ENCODE measurements around the gene AR.
"Not testable (repeated sequence)": the region's sequence is repeated elsewhere in the genome, so short reads cannot be mapped to it uniquely, and the experiment has no call there.

Gene AR

DNA sequence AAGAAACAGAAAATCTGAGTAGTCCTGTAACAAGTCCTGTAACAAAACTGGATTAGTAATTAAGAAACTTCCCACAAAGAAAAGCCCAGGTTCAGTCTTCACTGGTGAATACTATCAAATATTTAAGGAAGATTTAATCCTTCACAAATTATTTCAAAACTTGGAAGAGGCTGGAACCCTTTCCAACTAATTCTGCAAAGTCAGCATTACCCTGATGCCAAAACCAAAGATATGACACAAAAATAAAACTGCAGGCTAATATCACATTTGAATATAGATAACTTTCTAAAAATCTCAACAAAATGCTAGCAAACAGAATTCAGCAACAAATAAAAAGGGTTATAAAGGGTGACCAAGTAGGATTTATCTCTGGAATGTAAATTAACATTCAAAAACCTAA lies 80.5 kb downstream of the AR start:
- no peak for DNase-seq

DNA sequence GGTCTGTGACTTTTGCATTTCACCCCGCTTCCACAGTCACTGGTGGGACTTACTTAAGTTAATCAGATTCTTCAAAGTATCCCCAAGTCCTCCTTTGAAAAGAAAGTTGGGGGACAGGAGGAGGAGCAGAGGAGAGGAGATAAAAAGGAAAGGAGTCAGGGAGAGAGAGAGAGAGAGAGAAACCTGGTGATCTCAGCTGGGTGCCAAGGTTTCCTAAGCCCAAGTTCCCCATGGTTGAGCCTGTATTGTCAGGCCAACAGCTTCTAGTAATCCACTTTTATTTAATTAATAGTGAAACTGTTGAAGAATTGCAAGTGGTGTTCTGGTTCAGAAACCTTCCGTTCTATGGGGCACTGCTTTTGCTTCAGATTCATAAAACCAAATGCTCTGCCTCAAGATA lies 91.6 kb downstream of the AR start:
- no peak for DNase-seq

DNA sequence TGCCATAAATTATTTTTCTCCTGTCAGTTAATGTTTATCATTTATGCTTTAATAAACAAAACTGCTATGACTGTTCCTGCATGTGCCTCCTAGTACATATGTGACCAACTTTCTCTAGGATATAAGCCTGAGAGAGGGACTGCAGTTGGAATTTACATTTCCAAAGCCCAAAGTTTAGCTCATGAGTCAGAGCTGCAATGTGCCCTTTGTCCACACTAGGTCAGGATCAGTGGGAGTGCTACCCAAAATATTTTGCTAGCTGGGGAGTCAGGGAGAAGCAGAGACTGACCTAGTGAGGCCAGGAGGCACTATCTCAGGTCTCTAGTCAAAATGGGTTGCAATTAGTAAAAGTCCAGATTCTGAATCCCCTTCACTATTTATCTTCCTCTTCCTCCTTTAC lies 92.7 kb downstream of the AR start:
- no peak for DNase-seq

DNA sequence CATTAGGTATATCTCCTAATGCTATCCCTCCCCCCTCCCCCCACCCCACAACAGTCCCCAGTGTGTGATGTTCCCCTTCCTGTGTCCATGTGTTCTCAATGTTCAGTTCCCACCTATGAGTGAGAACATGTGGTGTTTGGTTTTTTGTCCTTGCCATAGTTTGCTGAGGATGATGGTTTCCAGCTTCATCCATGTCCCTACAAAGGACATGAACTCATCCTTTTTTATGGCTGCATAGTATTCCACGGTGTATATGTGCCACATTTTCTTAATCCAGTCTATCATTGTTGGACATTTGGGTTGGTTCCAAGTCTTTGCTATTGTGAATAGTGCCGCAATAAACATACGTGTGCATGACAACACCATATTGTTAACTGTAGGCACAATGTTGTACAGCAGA lies 93.5 kb downstream of the AR start:
- not testable (repeated sequence) for DNase-seq

DNA sequence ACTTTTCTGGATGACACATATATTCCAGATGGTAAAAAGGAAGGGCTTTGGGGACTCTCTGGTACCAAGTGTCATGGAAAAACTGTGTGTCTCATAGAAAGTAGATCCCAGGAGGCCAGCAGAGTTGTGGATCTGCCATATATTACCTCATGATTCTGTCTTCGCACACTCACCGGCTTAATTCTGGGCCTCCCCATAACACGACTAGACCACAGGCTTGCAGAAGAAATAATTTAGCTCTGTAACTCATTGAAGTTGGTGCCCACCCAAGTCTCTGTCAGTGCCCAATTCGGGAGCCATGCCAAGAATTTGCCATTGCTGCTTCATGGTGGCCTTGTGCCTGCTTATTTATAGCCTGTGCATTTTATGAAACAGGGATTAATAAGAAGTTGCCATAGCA lies 104.5 kb downstream of the AR start:
- DNase-seq = no peak

DNA sequence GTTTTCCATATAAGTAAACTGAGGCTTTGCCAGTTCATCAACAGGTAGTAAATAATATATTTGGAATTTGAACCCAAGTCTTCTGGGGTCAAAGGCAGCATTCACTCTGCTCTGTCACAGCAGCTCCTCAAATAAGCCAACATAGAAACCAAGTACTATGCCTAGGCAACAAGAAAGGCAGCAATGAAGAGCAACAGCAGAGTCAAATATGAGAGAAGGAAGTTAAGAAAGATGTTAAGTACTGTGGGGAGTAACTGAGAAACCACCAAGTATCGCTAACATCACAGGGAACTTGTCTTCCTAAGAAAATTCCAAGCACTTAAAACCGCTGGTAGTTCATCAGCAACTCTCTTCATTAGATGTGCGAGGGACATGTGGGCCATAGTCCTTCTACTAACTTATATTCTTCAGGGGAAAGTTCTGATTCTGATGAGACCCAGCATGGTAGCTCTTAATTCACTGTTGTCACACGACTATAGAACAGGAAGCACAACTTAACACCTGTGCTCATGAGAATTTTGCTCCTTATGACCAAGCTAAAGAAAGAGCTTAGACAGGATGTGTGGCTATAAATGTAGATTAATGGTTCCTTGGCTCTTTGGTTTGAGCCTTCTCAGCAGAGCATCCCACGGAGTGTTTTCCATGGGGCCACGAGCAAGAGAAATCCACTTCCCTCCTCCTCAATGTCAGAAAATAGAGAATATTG lies 107.8 kb downstream of the AR start:
- DNase-seq = no peak

DNA sequence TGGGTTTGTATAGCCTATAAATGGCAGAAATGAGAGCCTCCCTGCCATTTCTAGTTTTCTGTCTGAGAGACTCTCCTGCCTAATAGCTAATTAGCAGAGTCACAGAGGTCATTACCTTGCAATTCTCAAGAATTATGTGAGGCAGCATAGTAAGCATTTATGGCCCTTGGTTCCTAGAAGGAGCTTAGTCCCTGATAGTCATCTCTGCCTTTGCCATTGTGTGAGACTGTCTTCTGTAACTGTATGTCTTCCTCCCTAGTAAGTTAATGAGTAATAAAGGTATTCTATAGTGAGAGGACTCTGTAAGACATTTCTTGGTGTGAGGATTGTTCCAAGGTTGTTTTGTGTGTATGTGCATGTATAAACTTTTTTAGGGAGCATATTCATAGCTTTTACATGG lies 108.7 kb downstream of the AR start:
- DNase-seq = no peak

DNA sequence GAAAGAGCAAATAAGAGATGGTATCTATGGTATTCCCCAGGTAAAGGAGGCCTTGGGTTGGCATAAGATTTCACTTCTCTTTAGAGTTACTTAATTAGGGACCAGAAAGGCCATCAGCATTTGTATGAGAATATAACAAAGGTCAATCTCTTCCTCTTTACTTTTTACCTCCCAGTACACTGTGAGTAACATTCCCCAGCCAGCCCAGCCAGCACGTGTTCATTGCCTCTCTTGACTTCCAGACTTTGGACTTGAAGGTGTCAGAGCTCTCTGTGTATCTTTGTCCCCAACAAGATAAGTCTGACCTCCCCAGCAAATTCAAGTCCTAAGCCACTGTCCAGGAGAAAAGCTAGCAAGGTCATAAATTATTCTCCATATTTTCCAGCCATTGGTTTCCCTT lies 110.5 kb downstream of the AR start:
- no peak for DNase-seq

DNA sequence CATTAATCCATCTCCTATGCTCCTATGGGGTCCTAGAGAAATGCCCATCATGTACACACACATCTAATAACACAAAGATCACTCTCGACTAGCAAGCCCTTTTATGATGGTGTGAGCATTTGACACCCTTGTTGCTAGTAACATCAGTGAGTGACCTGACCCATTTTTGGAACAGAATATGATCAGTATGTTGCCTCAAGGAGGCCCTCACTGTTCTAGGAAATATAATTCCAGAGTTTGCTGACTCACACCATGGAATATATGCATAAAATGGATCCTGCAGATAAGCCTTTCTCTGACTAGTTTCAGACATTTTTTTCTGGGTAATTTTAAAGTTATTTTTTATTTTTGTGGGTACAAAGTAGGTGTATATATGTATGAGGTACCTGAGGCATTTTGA lies 121.8 kb downstream of the AR start:
- no peak for DNase-seq

DNA sequence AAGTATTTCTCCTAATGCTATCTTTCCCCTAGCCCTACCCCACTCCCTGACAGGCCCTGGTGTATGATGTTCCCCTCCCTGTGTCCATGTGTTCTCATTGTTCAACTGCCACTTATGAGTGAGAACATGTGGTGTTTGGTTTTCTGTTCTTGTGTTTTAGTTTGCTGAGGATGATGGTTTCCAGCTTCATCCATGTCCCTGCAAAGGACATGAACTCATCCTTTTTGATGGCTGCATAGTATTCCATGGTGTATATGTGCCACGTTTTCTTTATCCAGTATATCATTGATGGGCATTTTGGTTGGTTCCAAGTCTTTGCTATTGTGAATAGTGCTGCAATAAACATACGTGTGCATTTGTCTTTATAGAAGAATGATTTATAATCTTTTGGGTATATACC lies 126.9 kb downstream of the AR start:
- not testable (repeated sequence) for DNase-seq

DNA sequence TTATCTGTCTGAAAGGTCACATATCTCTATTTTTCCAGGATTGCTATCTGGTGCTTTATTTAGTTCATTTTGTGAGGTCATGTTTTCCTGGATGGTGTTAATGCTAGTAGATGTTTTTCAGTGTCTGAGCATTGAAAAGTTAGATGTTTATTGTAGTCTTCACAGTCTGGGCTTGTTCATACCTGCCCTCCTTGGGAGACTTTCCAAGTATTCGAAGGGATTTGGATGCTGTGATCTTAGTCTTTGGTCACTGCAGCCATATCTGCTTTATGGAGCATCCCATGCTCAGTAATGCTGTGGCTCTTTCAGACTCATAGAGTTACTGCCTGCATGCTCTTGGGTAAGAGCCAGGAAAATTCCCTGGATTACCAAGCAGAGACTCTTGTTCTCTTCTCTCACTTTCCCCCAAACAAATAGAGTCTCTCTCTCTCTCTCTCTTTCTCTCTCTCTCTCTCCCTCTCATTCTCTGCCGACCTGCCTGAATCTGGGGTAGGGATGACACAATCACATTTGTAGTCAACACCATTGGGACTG lies 130.0 kb downstream of the AR start:
- no peak for DNase-seq

DNA sequence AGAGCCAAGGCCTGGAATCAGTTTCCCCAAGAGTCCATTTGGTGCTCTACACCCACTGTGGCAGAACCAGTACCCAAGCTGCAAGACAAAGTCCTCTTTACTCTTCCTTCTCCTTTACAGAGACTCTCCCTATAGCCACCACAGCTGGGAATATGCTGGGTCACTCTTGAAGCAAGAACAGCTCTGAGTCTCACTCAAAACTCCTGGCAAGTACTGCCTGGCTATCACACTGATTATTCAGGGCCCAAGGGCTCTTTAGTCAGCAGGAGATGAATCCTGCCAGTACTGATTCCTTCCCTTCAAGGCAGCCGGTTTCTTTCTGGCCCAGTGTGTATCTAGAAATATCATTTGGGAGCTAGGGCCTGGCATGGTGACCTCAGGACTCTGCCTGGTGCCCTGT lies 130.9 kb downstream of the AR start:
- no peak for DNase-seq

DNA sequence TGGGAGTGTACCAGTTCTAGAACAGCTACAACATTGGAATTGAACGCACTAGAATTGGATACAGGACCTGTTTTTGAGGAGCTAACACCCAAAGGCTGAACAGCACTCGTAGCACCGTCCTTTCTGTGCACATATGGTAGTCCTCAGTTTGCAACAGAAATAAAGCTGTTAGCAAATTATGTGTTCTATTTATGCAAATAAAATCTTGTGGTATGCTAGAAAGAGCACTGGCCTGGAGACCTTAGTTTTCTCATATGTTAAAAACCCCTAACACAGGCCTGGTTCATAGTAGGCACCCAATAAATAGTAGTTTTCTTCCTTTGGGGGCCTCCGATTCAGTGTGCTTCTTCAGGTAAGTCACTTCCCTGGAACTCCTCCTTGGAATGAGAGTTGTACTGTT lies 140.3 kb downstream of the AR start:
- no peak for DNase-seq

DNA sequence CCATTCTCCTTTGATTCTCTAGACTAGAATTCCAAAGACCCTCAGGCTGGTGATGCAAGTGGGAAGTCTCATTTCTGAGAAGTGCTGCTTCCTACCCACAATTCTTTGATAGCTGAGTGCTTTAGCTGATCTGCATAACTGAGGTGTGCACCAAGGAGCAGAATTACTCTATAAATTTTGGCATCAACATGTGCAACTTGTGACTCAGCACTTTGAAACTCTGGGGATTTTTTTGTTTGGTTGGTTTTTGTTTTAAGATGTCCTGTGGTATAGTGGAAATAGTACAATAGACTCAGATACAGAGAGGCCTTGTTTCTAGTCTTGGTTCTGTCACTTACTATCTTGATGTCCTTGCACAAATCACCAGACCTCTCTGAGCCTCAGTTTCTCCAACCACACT lies 148.4 kb downstream of the AR start:
- DNase-seq = no peak

DNA sequence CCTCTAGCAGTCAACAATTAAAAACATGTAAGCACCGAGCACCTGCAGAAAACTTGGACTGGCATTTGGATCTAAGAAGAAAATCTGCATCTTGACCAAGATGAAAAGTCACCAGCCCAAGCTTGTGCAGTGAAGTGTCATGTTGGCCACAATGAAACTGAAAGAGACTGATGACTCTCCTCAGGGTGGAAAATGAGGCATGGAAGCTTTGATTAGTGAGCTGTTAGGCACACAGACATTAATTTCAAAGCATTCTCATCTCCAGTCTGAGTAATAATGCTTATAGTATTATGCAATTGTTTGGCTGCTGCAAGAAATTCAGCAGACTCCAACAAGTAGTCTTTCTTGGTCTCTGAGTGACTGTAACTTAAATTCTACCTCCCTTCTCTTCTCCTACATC lies 150.1 kb downstream of the AR start:
- DNase-seq = no peak

DNA sequence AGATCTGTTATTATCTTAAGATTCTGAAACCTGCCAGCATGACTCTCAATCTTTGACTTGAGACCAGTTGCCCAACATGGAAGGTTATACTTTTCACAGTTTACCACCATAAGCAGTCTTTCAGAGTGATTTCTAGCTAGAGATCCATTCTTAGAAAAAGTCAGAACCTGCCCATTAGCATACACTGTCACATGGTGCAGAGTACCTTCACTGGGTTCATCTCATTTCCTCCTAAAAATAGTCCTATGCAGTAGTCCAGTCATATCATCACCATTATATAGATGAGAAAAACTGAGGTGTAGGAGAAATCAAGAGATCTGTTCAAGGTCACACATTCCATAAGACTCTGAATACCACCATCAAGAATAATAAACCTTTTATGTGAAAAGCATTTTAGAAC lies 153.6 kb downstream of the AR start:
- no peak for DNase-seq

DNA sequence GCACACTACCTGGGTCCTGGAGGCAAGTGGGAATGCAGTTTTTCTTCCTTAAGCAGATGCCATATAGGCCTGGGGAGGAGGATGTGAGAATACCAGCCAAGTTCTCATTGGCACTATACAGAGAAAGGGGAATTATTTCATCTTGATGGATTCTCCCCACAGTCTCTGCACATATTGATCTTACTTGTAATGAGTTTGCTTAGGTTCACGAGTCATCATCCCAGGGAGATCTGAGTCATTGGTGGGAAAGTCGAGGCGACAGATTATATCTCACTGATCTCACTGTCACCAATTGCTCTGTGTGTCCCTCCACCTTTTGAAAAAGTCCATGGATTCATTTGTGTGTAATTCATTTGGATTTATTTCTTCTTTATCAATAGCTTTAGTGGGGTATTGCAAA lies 156.8 kb downstream of the AR start:
- DNase-seq = no peak

DNA sequence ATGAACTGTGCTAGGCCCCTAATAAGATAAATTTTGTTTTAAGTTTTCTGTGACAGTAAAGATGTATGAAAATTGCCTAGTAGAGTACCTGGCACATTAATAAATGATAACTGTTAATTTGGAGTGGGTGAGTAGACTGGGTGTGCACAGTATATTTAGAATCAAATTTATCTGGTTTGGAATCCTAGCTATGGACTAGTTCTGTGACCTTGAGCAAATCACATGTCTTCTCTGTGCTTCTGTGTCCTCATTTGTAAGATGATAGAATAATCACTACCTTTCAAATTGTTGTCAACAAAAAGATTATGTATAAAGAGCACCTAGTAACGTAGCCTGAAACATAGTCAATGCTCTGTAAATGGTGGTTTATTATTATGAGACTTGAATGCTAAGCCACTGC lies 170.2 kb downstream of the AR start:
- no peak for DNase-seq

DNA sequence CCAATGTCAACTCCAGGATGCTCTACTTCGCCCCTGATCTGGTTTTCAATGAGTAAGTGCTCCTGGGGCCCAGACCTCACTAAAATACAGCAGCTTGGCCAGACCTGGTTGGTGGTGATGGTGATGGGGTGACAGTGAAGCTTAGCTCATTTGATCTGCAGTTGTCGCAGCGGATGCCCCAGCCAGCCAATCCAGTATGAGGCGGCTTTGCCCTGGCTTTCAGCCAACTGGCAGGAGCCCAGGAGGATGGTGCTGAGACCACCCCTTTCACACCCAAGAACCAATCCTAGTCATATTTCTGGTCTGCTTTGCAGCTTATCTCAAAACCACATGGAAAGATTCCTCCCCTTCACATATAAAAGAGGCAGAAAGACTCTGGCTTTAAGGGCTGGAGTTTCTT lies 173.8 kb downstream of the AR start:
- no peak for DNase-seq

DNA sequence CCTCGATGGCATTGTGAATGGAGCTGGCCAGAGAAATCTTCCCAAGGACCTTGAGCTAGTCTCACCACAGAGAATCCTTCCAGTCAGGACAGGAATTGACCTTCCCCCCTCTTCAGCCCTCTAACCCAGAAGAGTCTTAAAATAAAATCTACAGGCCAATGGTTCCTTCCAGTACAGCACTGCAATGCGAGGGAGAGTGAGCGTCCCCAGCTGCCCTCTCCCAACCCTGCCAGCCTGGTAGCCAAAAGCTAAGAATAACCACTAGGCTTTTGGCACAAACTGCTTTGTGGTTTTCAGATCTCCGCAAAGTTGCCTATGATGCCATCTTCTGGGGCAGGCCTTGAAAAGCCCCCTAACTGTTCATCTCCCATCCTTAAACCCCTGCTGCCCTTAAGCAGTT lies 175.1 kb downstream of the AR start:
- DNase-seq = no peak

DNA sequence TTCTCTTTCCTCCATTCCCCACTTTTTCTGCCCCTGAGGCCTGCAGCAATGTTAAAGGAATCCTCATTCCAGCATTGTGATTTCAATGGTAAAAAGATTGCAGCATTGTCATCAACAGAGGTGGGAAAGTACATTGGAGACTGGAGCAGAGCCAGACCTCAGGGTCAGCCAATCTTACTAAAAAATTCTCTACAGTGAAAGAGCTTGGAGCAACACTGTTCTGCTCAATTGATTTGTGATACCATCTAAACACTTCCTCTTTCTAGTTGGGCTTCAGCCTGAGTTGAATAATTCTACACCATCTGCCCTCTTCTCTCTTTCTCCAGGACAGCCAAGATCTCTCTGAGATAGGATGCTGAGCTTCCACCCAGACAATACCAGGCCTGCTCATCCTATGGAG lies 176.5 kb downstream of the AR start:
- no peak for DNase-seq

DNA sequence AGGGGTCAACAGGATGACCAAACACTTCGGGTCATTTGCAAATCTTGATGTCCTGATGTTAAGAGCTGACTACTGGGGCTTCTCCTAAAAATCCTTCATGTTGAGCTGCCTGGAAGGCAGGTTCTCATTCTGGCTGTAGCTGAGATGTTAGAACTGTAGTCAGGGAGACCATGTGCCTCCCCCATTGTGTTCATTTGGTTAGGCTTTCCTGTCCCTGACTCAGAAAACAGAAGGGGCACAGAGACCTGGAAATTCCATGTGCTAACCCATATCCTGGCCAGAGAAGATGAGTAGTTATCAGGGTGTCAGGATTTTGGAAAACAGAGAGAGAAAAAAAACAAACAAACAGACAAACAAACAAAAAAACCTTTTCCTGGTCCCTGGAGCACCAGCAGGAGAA lies 177.5 kb downstream of the AR start:
- DNase-seq = no peak

DNA sequence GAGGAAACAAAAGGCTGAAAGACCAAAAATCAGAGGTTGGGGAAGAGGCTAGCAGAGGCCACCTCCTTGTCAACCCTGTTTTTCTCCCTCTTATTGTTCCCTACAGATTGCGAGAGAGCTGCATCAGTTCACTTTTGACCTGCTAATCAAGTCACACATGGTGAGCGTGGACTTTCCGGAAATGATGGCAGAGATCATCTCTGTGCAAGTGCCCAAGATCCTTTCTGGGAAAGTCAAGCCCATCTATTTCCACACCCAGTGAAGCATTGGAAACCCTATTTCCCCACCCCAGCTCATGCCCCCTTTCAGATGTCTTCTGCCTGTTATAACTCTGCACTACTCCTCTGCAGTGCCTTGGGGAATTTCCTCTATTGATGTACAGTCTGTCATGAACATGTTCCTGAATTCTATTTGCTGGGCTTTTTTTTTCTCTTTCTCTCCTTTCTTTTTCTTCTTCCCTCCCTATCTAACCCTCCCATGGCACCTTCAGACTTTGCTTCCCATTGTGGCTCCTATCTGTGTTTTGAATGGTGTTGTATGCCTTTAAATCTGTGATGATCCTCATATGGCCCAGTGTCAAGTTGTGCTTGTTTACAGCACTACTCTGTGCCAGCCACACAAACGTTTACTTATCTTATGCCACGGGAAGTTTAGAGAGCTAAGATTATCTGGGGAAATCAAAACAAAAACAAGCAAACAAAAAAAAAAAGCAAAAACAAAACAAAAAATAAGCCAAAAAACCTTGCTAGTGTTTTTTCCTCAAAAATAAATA lies 179.9 kb downstream of the AR start:
- no peak for DNase-seq

Data from amygdala (tissue), 56 donors.